ENCODE data around the gene HTT-AS.
"Not testable (repeated sequence)": the region's sequence is repeated elsewhere in the genome, so short reads cannot be mapped to it uniquely, and the experiment has no call there.

Gene HTT-AS

GRCh38 chr4:3074078-3074845, at the start of gene HTT-AS, which contains the start of gene HTT:
Gene HTT-AS (minus strand): TSS chr4:3074538.
Gene HTT (plus strand): TSS chr4:3074681. CDS start chr4:3074826, 145 bp downstream.
- DNase-seq, result peak; percentile 99

- DNase-seq, result no peak
These were observed 48.9 kb upstream of the HTT-AS start for GRCh38 chr4:3123181-3123671.

GRCh38 chr4:3122081-3122563, 47.8 kb upstream of the HTT-AS start:
- no peak for DNase-seq

GRCh38 chr4:3121596-3121995, 47.3 kb upstream of the HTT-AS start:
- no peak for DNase-seq

- no peak for DNase-seq
These were observed 46.8 kb upstream of the HTT-AS start for GRCh38 chr4:3121110-3121509.

- DNase-seq, result no peak
These were observed 45.1 kb upstream of the HTT-AS start for GRCh38 chr4:3119464-3119863.

- no peak for DNase-seq
These were observed 44.0 kb upstream of the HTT-AS start for GRCh38 chr4:3118312-3118711.

- DNase-seq, result no peak
These were observed 42.6 kb upstream of the HTT-AS start for GRCh38 chr4:3116955-3117354.

GRCh38 chr4:3115637-3116270, 41.4 kb upstream of the HTT-AS start:
- no peak for DNase-seq

GRCh38 chr4:3114377-3114776, 40.0 kb upstream of the HTT-AS start:
- no peak for DNase-seq

- no peak for DNase-seq
These were observed 38.5 kb upstream of the HTT-AS start for GRCh38 chr4:3112609-3113469.

- no peak for DNase-seq
These were observed 37.9 kb upstream of the HTT-AS start for GRCh38 chr4:3112201-3112600.

GRCh38 chr4:3111461-3111860, 37.1 kb upstream of the HTT-AS start:
- no peak for DNase-seq

GRCh38 chr4:3108211-3108610, 33.9 kb upstream of the HTT-AS start:
- DNase-seq, result no peak

- DNase-seq, result no peak
These were observed 33.4 kb upstream of the HTT-AS start for GRCh38 chr4:3107691-3108121.

GRCh38 chr4:3107271-3107670, 32.9 kb upstream of the HTT-AS start:
- no peak for DNase-seq

GRCh38 chr4:3106339-3107186, 32.2 kb upstream of the HTT-AS start:
- DNase-seq, result peak; percentile 88

- no peak for DNase-seq
These were observed 24.0 kb upstream of the HTT-AS start for GRCh38 chr4:3098346-3098745.

- no peak for DNase-seq
These were observed 21.9 kb upstream of the HTT-AS start for GRCh38 chr4:3096202-3096601.

- DNase-seq, result not testable (repeated sequence)
These were observed 20.4 kb upstream of the HTT-AS start for GRCh38 chr4:3094701-3095100.

GRCh38 chr4:3091464-3091863, 17.1 kb upstream of the HTT-AS start:
- no peak for DNase-seq
